HG03571 (cell line): Measurements from ENCODE around the gene RASGRF1.

Experiments used
- ATAC-seq: cut with Tn5 transposase; IDR thresholded peaks from one replicate; pipeline ENCODE4 v1.9.1; 2021; ENCODE audit not compliant: unreplicated experiment

The RASGRF1 gene

DNA sequence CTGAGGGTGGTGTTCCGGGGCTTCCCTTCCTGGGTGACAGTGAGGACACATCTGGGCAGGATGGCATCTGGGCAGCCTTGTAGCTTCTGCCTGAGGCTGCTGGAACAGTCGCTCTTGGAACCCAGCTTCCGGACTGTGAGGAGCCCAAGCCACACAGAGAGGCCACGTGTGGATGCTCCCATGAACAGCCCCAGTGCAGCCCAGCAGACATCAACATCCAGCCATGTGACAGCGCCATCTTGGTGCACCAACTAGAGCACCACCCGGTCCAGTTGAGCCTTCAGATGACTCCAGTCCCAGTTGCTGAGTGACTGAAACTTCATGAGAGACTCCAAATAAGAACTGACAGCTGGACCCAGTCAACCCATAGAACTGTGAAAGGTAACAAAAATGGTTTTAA lies 130.3 kb downstream of the RASGRF1 start:
- no peak for ATAC-seq

DNA sequence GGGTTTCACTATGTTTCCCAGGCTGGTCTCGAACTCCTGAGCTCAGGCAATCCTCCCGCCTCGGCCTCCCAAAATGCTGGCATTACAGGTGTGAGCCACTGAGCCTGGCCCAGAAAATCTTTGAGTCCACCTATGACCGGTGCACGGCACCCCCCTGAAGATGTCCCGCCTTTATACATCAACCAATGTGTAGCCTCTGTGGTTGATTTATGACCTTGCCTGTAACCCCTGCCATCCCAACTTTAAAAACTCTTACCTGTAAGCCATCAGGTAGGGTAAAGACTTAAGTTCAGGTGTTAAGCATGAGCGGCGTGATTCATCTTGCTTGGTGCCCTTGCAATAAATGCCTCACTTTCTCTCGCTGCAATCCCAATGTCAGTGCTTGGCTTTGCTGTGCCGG lies 131.2 kb downstream of the RASGRF1 start:
- ATAC-seq, result no peak

DNA sequence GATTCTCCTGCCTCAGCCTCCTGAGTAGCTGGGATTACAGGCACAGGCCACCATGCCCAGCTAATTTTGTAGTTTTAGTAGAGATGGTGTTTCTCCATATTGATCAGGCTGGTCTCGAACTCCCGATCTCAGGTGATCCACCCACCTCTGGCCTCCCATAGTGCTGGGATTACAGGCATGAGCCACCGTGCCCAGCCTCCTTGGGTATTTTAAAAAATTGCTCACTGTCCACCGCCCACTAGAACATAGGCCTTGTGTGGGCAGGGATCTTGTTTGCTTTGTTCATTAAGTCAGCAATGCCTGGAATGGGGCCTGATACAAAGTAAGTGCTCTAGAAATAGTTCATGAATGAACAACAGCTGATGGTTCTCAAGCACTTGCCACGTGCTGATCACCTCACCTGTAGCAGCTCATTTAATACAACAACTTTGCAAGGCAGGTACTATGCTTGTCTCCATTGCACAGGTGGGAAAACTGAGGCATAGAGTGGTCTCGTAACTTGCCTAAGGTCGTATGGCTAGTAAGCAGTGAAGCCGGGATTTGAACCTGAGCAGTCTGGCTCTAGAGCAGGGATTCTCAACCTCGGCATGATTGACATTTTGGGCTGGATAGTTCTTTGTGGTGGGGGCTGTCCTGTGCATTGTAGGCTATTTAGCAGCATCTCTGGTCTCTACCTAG lies 133.0 kb downstream of the RASGRF1 start:
- ATAC-seq, result no peak

DNA sequence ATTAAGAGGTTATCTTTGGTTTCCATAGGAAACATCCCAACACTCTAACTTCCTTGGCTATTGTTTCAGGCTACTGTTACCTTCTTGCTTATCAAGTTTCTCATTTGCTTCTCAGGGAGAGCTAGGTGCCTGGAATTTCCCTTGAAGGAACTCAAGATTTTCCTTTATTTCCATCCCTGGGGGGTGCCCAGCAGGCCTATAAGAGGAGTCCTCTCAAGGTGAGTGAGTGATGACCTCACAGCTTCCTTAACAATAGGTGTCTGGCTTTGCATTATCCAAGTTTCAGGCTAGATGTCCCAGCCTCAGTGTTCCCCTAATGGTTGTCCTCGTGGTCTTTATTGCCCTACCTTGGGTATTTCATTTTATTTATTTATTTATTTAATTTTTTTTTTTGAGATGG lies 133.6 kb downstream of the RASGRF1 start:
- no peak for ATAC-seq

DNA sequence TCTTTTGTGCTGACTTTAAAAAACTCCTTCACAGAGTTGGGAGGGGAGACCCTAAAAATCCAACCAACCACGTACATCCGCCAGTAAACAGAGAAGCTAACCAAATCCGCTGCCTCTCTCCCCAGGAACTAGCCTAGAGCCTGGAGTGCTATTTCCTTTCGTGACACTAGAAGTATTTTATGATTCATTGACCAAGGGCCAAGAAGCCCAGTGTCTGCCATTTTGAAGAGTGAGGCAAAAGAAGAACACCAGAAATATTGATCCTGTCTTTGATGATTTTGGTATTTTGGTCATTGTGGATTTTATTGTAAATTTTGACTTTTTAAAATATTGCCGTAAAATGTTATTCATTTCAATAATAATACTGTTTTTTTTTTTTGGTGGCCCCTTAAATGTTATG lies 135.2 kb downstream of the RASGRF1 start:
- no peak for ATAC-seq

DNA sequence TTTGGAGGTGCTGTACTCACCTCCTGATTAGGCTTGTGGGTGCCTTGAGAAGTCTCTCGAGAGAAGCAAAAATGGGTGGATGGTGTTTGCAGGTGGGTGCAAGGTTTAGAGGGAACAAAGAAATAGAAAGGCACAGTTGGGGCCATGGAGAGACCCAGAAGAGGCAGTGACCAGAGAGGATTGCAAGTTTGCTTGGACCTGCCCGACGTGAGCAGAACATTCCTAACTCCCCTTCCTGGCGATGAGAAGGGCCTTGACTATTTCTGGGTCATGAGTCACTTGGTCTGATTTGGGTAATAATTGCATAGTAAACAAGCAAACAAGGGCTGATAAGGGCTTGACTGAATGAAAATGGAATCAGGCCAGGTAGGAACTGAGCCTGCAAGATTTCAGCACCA lies 138.7 kb downstream of the RASGRF1 start:
- ATAC-seq, result no peak

DNA sequence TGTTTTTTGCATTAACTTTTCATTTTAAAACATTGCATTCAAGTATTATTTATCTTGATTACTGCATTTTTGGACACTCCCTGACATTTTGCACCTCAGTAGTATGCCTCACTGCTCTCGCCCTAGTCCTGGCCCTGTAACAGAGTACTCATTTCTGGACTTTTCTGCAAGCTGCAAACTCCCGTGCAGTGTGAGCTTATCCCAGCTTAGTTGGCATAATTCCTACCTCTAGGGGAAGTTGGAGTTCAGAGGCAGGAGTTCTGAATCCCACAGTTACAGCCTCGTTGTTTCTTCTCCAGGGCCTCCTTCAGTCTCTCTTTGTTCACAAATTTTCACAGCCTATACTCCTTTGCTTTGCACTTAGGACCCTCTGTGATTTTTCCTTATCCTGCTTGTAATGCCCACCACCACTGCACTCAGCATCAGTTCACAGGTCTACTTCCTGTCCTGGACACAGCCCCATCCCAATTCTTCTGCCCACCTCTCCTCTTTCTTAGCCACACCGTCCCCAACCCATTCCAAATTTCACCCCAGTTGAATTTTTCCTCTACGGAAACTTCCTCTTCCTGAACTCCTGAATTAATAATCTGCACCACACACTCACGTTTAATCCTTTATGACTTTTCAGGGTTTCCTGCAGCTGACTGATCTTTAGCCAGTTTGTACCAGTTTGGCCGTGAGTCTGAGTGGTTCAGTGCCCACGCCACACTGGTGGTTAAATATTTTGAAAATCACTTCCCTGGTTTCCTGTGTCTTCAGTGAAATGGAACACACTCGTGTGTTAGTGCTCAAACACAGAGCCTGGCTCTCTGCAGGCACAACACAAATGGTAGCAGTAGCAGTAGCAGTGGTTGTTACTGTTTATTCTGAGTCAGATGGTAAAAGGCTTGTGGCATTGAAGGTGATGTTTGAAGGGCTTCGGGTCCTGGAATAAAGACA lies 139.4 kb downstream of the RASGRF1 start:
- ATAC-seq, result no peak

DNA sequence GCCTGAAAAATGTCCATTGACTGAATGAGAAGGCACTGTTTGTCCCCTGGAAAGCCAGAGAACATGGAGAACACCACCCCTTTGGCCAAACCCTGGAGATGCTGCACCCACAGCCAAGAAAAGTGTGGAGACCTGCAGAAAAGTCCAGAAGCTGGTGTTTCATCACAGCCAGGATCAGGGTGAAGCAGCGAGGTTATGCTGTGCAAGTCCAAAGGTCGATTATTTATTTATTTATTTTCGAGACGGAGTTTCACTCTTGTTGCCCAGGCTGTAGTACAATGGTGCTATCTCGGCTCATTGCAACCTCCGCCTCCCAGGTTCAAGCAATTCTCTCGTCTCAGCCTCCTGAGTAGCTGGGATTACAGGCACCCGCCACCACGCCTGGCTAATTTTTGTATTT lies 140.2 kb downstream of the RASGRF1 start:
- ATAC-seq, result no peak

DNA sequence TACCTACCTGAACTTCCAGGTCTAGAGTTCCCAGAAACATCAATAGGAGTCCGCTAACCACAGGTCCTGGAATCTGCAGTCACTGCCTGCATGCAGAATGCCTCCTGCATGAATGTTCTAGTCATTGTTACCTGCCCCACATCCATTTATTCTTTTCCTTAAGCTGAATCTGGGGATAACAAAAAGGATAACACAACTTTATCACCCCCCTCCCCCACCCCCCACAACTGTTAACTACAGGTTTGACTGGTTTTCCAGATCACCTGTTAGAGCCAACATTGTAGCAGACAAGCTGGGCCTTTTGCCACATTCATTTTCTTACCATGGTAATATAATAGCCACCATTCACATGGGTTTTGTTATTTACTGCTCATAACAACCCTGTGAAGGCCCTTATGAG lies 141.1 kb downstream of the RASGRF1 start:
- ATAC-seq, result no peak

DNA sequence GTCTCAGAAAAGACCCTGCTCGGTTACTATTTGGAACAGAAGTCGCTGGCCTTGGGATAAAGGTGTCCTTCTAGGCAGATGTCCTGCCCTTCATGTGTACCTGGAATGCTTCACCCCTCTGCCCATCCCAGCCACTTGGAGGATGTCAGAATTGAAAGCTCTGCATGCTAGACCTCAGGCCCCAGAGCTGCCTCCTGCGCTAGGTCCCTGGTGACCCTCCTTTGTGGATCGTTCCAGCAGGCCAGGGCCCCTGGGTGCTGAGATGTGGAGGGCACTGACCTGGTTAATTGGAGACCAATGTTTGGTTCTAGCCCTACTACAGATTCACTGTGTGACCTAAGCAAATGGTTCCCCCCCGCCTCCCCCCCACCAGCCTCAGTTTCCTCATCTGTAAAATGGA lies 143.1 kb downstream of the RASGRF1 start:
- no peak for ATAC-seq

DNA sequence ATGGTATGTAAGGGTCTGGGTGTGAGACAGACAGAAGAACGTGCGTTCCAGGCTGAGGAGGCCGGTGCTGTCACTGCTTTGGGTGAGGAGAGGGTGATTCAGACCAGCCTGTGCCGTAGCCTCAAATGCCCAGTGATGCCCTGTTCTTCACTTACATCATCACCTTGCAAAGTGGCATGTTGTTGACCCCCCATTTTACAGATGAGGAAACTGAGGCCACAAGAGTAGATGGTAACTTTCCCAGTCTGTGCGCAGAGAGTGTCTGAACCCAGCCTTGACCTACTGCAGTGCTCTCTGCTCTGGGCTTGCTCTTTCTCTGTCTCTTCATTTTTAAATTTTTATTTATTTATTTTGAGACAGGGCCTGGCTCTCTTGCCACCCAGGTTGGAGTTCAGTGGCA lies 144.1 kb downstream of the RASGRF1 start:
- ATAC-seq, result no peak

DNA sequence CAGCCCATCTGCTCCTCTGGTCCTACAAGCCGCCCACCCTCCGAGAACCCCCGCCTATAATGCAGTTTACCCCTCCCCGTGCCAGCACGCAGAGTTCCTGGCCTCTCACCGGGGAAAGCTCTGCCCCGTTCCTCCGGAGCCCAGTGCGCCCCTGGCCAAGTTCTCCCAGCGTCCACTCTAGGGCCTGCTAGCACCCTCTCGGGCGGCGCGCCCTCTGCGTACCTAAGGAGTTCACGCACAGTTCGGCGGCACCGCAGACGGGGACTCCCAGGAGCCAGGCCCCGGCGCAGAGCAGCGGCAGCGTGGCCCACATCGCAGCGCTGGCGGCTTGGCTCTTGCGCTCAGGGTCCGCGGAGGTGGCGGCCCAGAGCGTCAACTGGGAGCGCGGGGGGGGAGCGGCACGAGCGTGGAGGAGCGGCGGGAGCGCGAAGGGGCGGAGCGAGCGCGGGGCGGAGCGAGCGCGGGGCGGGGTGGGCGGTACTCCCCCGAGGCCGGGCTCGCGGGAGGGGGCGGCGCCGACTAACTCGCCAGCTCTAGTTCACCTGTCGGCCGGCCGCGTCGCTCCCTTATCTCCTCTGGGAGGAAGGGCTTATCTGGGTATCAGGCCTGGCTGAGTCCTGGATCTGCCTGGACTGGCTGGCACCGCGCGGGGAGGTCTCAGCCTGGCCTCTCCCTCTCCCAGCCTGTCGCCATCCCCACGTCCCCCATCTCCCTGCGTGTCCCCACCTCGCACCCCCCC lies 145.7 kb downstream of the RASGRF1 start, which contains the start of gene CTSH:
Gene CTSH (minus strand): TSS at position 378 of the 739 bp plus-strand sequence. CDS start 65 bp downstream, at position 313.
- peak; percentile 72 for ATAC-seq

DNA sequence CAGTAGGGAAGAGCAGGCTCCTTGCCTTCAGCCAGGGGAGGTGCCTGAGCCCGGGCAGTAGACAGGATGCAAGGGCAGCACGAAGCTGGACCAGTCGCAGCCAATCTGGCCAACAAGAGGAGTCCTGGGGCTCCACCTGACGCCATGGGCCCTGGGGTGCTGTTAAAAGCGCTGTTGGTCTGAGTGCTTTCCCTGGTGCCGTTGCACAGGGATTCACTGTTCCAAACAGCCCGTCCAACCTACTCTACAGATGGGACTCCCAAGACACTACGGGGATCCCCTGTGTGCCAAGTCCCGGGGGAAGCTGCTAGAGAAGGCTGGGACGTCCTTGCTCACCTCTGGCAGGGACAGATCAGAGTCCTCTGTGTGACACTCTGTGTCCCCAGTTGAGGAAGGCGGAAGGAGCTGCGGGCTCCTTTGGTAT lies 146.4 kb downstream of the RASGRF1 start:
- peak; percentile 25 for ATAC-seq

DNA sequence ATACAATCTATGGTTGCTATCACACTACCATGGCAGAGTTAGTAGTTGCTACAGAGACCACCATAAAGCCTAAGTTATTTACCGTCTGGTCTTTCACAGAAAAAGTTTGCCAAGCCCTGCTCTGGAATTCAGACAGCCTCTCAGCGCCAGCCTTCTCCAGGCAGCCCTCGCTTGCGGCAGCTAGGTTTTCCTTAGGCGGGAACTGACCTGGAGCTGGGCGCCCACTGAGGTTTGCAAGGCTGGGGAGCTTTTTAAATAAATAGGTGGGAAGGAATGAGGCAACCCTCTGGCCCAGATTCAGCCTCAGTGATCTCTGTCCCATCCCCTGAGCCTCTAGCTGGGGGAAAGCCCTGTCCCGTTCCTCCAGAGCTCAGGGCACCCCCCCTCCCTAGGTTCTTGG lies 146.9 kb downstream of the RASGRF1 start:
- no peak for ATAC-seq

DNA sequence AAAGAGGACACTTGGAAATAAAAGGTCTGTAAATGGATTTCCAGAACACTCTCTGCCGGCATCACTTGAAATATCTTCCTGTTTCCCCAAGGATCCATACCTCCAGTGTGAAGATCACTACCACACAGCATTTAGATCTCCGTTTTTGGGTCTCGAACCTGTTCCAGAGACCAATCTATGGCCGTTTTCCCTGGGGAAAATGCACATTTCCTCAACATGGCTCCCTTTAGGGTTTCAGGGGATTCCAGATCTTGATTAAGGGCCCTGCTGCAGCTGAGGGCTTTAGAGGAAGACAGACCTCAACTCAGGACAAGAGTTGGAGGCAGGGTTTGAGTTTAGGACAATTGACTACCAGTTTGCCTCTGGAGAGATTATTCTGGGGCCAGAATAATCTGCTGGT lies 147.8 kb downstream of the RASGRF1 start:
- no peak for ATAC-seq

DNA sequence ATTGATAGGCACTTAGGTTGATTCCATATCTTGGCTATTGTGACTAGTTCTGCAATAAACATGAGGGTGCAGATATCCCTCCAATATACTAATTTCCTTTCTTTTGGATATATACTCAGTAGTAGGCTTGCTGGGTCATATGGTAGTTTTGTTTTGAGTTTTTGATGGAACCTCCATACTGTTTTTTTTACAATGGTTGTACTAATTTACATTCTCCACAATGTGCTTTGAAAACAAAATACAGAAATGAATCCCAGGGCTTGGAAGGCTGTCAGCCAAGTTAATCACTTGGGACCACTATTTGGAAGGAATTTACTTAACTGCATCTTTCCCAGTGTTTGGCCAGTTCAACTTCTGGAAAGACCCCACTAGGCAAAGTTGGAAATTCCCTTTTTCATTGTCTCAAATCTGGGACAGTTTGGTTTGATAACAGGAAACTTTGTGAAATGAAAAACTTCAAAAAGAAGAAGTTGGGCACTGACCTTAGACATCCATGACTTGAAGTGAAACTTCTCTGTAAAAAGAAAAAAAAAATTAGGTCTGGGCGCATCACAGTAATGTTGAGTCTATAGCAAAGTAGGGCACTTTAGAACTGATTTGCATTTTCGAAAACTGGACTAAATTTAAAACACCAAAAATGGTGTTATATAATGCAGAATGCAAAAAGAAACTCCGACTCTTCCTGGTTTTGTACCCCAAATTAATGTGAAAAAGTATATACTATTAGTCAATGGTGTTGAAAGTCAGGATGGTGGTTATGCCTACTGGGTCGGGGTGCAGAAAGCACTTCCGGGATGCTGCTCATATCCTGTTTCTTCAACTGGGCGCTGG lies 151.7 kb downstream of the RASGRF1 start:
- ATAC-seq, result peak; percentile 69

DNA sequence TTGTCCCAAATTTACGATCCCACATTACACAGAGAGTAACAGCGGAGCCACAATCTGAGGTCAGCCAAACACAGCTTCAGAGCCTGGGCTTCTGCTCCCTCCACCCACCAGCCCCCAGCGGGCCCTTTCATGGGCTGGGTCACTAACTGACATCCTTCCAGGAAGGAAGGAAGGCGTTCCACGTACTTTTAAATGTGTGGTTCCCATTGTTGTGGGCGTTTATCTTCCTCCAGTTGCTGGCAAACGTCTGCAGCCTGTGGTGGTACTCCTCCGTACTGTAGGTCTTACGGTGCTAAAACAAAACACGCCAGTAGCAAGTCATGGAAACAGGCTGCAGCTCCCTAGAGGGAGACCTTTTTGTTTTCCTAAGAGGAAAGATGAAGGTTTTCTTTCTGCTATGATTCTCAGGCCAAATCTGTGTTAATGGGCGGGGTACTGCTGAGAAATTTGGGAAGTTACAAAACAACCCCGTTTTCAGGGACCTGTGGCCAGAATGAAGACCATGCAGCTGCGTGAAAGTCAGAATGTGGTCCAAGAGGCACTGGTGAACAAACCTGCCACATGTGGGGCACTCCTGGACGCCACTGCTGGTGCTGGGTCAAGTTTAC lies 153.3 kb downstream of the RASGRF1 start:
- no peak for ATAC-seq

DNA sequence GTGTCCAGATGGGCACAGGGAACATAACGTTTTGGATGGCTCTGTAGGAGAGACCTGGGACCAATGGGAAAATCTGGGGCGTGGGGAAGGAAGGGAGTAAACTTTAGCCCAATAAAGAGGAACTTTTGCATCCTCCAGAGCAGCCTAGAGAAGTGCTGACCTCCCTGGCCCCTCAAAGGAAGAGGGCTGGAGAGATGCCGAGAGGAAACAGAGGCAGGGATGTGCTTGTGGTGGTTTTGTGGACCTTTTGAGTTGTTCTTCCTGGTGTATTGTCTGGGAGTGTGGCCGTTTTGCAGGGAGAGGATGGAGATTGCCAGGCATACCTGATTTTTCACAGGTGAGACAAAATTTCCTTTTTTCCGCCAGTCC lies 155.9 kb downstream of the RASGRF1 start:
- ATAC-seq, result no peak

DNA sequence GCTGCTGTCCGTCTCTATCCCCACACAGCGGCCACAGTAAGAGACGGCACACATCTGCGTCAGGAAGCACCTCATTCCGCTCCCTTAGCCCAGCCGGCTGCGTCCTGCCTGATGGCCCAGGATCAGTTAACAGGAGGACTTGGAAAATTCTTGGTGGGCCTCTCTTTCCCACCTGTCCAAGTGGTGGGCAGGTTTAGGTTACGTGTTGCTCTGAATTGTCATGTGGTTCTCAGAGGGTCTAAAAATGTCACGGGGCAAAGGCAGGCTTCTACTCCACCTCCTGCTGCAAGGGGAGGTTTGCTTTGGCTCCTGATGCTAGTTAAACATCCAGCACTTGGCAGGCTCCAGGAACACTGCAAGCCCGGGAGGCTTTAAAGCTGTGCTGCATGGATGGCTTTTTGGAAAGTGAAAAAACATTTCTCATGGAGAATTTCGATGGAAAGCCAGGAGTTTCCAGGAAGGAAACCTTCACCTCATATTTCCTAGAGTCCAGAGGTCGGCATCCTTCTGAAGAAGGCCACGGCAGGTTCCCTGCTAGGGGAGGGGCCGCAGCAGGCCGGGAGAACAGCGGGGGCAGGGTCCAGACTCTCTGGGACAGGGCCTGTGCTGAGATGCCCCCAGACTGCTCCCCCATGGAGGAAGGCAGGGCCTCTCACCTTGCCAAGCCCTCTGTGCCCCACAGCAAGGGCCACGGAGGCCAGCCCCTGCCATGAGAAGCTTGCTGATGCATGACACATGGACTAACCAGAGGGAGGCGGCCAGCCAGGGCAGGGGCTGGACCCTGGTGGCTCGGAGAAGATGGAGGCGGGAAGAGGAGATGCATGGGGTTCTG lies 156.5 kb downstream of the RASGRF1 start:
- ATAC-seq, result no peak
